ENCODE results near the gene PBOV1.

The PBOV1 gene

DNA sequence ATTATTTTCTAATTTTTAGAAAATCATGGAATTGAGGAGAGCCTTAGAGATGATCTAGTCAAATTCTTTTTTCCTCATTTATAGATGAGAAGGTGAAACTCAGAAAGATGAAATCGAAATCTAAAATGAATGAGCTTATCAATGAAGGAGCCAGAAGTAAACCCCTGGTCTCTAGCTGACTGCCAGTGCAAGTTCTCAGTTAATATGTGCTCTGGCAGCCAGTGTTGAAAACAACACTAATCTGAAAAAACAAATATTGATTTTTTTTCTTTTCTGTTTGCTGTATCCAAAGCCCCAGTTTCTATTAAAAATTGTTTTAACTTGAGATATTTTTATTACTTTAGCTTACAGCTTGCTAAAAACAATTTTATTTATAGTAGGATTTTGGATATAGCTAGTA is 21.5 kb upstream of the PBOV1 start:
- Histone ChIP-seq H3K9me3 (no peaks in the 10 kb centered on the region), H3K4me3 (no peak overlapping the region), H3K27ac (no peak overlapping the region), H3K36me3 (no peaks in the 10 kb centered on the region), H3K4me1 (no peaks in the 10 kb centered on the region), H3K27me3 (no peaks in the 10 kb centered on the region)
- no peak for DNase-seq
- TF ChIP-seq CTCF (IDR thresholded peaks at IDR 0.05), result no peak
- intact Hi-C loops (cut with DNase I; ENCODE audit: low total_unique reads), result no loop called here

GRCh38 chr6:138238368-138238767 is 20.1 kb upstream of the PBOV1 start:
- no peak overlapping the region for H3K27ac ChIP-seq
- H3K36me3 ChIP-seq, result no peaks in the 10 kb centered on the region
- no peaks in the 10 kb centered on the region for H3K9me3 ChIP-seq
- H3K4me3 ChIP-seq, result no peak overlapping the region
- no peaks in the 10 kb centered on the region for H3K27me3 ChIP-seq
- DNase-seq, result no peak
- TF ChIP-seq CTCF (IDR thresholded peaks at IDR 0.05), result no peak
- intact Hi-C loops (cut with DNase I; ENCODE audit: low total_unique reads), result no loop called here
- no peaks in the 10 kb centered on the region for H3K4me1 ChIP-seq

DNA sequence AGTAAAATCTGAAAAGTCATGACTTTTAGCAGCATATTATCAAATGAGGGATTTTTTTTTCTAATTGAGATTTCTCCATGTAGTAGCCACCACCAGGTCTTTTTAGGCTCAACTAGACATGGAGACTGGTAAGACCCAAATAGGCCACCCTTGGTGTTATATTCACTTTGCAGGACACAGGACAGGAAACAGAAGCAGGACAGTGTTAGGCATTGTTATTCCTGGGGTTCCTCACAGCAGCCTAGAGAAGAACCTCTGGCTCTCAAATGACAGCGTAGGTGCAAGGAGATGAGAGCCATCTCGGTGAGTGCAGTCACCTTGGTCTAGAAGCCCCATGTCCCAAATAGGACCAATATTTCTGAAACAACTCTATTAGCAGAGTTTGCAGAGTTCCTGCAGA is 19.2 kb upstream of the PBOV1 start:
- intact Hi-C loops (cut with DNase I; ENCODE audit: low total_unique reads), result no loop called here
- no peak for TF ChIP-seq CTCF (IDR thresholded peaks at IDR 0.05)

GRCh38 chr6:138235693-138236092 is 17.4 kb upstream of the PBOV1 start:
- intact Hi-C loops (cut with DNase I; ENCODE audit: low total_unique reads), result no loop called here

More for the DNA sequence above, 19.2 kb upstream of the PBOV1 start:
- H3K9me3 ChIP-seq, result no peaks in the 10 kb centered on the region
- H3K4me3 ChIP-seq, result no peak overlapping the region
- DNase-seq, result no peak
- no peak overlapping the region for H3K27ac ChIP-seq
- no peaks in the 10 kb centered on the region for H3K4me1 ChIP-seq
- no peaks in the 10 kb centered on the region for H3K36me3 ChIP-seq
- H3K27me3 ChIP-seq, result no peaks in the 10 kb centered on the region

DNA sequence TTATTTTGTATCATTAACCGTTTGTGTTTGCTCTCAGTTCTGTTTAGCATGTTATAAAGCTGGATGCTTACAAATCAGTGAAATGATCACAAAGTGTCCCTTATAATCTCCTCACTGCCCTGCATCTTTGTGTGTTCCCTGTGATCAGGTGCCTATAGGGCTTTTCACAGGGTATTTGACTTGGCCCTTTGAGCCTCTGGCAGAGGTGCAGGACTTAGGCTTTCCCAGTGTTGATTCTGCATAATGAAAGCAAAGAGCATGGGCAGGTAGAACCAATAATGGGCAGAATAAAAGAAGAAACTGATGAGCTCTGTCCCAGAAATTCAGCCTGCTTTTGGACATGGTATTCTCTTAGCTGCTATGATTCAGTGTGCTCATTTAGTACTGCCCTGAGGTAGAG is 16.9 kb upstream of the PBOV1 start:
- no peak overlapping the region for H3K27ac ChIP-seq

More at GRCh38 chr6:138235693-138236092, 17.4 kb upstream of the PBOV1 start:
- Histone ChIP-seq H3K27me3 (no peaks in the 10 kb centered on the region), H3K4me1 (no peaks in the 10 kb centered on the region), H3K9me3 (no peaks in the 10 kb centered on the region), H3K4me3 (no peak overlapping the region), H3K27ac (no peak overlapping the region), H3K36me3 (no peaks in the 10 kb centered on the region)
- DNase-seq, result no peak
- TF ChIP-seq CTCF (IDR thresholded peaks at IDR 0.05), result no peak

More for the DNA sequence above, 16.9 kb upstream of the PBOV1 start:
- no peak for TF ChIP-seq CTCF (IDR thresholded peaks at IDR 0.05)
- Histone ChIP-seq H3K4me3 (no peak overlapping the region), H3K27me3 (no peaks in the 10 kb centered on the region), H3K4me1 (no peaks in the 10 kb centered on the region), H3K36me3 (no peaks in the 10 kb centered on the region), H3K9me3 (no peaks in the 10 kb centered on the region)
- intact Hi-C loops (cut with DNase I; ENCODE audit: low total_unique reads), result no loop called here
- no peak for DNase-seq

Data from tibial artery (tissue), 4 donors.